ENCODE results near the gene APOL6.

Gene APOL6

DNA sequence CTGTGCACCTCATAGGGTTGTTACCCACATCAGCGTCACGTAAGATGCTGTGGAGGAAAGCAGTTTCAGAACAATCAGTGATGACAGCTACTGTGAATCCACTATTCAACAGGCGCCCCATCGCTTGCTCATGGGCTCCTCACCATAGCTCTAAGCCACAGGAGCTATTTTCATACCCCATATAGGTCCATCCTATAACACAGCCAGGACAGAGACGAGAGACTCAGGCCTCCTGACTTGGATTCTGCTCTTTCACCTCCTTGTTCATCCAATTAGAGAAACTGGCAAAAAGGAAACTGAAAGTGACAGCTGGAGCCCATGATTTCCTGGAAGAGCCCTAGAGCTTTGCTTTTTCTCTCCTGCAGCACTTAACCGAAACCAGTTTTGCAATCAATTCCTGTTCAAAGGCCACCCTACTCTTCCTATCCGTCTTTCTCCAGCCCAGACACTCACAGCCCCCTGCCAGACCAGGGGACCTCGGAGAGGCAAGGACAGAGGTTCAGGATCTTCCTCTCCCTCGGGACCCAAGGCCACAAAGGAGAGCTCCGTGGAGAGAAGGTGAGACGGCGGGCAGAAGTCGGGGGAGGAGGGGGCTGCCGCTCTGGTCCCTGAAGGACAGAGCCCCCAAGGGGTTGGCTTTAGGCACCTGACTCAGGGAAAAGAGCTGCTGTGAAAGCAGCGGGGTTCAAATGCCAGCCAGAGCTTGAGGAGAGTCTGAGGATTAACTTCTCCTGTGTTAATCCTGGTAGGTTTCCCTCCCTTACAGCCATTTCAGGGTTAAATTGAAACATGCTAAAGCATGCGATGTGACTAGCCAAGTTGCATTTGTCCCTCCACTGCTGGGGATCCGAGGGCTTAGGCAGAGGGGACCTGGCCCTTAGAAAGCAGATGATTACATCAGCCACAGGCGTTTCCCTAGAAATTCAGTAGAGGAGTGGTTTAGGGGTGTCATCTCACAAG is at the start of gene APOL6:
APOL6 (plus strand) TSS at position 381 of the 960 bp plus-strand sequence. CDS start 7,980 bp downstream, outside the sequence.
- DNase-seq (ENCODE audit: extremely low spot score), result peak; percentile 59
- TF ChIP-seq, protein P1, sequence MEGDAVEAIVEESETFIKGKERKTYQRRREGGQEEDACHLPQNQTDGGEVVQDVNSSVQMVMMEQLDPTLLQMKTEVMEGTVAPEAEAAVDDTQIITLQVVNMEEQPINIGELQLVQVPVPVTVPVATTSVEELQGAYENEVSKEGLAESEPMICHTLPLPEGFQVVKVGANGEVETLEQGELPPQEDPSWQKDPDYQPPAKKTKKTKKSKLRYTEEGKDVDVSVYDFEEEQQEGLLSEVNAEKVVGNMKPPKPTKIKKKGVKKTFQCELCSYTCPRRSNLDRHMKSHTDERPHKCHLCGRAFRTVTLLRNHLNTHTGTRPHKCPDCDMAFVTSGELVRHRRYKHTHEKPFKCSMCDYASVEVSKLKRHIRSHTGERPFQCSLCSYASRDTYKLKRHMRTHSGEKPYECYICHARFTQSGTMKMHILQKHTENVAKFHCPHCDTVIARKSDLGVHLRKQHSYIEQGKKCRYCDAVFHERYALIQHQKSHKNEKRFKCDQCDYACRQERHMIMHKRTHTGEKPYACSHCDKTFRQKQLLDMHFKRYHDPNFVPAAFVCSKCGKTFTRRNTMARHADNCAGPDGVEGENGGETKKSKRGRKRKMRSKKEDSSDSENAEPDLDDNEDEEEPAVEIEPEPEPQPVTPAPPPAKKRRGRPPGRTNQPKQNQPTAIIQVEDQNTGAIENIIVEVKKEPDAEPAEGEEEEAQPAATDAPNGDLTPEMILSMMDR (IDR thresholded peaks at IDR 0.05; ENCODE audit: control extremely low read depth, extremely low read depth, low read depth, missing control alignments), result no peak
- CTCF ChIA-PET, result interaction anchor here (0.8 to 2.7 kb wide), 7 partner anchors 11 to 417 kb away, joined by 3 to 10 read pairs (median 7); no protein-coding TSS in a partner anchor
- POLR2A ChIA-PET, result interaction anchor here (0.7 kb wide), 1 partner anchor 230 kb away, joined by 5 read pairs; no protein-coding TSS in a partner anchor

DNA sequence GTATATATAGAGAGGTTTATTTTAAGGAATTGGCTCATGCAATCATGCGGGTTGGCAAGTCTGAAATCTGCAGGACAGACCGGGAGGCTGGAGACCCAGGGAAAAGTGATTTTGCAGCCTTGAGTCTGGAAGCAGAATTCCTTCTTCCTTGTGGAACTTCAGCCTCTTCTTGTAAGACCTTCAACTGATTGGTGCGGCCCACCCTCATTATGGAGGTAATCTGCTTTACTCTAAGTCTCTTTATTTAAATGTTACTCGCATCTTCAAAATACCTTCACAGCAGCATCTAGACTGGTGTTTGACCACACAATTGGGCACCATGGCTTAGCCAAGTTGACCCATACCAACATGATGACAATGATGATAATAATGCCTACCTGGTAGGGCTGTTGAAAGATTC is 48.9 kb upstream of the APOL6 start:
- POLR2A ChIA-PET, result no interaction called here
- TF ChIP-seq, protein P1 (IDR thresholded peaks at IDR 0.05; ENCODE audit: control extremely low read depth, extremely low read depth, low read depth, missing control alignments), result no peak
- CTCF ChIA-PET, result interaction anchor here (1.2 kb wide), 1 partner anchor 17 kb away, joined by 3 read pairs; no protein-coding TSS in a partner anchor
- no peak for DNase-seq (ENCODE audit: extremely low spot score)

- no peak for DNase-seq (ENCODE audit: extremely low spot score)
- TF ChIP-seq, protein P1 (IDR thresholded peaks at IDR 0.05; ENCODE audit: control extremely low read depth, extremely low read depth, low read depth, missing control alignments), result no peak
- CTCF ChIA-PET, result interaction anchor here (1.2 kb wide), 1 partner anchor 18 kb away, joined by 3 read pairs; no protein-coding TSS in a partner anchor
- POLR2A ChIA-PET, result no interaction called here
These were observed 47.8 kb upstream of the APOL6 start for GRCh38 chr22:35600476-35600875.

DNA sequence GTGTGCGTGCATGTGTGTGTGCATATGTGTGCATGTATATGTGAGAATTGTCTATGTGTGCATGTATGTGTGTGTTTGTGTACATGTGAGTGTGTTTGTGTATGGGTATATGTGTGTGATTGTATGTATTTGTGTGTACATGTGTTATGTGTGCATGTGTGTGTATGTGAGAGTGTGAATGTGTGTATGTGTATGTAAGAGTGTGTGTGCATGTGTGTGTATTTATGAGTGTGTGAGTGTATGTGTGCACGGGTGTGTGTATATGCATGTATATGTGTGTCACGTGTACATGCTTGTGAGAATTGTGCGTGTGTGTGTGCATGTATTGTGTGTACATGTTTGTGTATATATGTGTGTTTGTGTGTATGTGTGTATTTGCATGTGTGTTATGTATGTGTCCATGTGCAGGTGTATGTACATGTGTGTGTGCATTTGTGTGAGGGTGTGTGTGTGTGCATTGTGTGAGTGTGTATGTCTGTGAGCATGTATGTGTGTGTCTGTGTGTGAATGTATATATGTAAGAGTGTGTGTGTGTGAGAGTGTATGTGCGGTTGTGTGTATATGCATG is 47.1 kb upstream of the APOL6 start:
- ChIA-PET CTCF (no interaction called here), POLR2A (no interaction called here)
- TF ChIP-seq, protein P1 (IDR thresholded peaks at IDR 0.05; ENCODE audit: control extremely low read depth, extremely low read depth, low read depth, missing control alignments), result no peak
- DNase-seq (ENCODE audit: extremely low spot score), result no peak

- ChIA-PET CTCF (no interaction called here), POLR2A (no interaction called here)
- no peak for DNase-seq (ENCODE audit: extremely low spot score)
- TF ChIP-seq, protein P1 (IDR thresholded peaks at IDR 0.05; ENCODE audit: control extremely low read depth, extremely low read depth, low read depth, missing control alignments), result no peak
These were observed 46.3 kb upstream of the APOL6 start for GRCh38 chr22:35601743-35602615.
